Measurements from ENCODE around the gene MAOA.

DNA sequence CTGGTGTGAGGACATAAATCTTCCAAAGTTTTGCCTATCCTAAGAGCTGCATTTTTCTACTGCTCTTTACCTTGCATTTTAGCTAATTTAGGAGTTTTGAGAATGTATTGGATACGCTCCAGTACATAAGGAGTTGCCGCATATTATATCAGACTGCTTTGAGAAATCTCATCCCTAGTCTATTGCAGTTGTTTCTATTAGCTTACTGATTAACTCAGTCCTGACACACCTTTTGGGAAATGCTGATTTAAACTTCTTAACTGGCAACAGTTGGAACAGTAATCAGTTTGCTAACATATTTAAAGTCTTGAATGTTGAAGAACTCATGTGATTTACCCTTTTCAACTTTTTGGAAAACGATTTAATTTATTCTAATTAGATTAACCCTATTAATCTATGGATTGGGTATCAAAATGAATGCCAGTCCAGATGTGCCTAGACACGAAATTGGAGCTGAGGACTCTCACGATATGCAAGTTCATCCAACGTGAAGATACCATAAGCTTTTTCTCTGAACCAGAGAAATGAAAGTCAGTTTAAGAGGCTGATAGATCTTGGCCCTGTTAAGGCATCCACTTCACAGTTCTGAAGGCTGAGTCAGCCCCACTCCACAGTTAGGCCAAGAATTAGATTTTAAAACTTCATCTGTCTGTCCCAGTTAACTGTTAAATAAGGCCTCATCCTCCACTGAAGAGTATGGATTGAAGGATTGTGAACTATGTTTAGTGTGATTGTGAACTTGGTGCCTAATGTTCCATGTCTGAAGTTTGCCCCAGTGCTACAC lies 90.0 kb downstream of the MAOA start:
- TF ChIP-seq, protein P1, sequence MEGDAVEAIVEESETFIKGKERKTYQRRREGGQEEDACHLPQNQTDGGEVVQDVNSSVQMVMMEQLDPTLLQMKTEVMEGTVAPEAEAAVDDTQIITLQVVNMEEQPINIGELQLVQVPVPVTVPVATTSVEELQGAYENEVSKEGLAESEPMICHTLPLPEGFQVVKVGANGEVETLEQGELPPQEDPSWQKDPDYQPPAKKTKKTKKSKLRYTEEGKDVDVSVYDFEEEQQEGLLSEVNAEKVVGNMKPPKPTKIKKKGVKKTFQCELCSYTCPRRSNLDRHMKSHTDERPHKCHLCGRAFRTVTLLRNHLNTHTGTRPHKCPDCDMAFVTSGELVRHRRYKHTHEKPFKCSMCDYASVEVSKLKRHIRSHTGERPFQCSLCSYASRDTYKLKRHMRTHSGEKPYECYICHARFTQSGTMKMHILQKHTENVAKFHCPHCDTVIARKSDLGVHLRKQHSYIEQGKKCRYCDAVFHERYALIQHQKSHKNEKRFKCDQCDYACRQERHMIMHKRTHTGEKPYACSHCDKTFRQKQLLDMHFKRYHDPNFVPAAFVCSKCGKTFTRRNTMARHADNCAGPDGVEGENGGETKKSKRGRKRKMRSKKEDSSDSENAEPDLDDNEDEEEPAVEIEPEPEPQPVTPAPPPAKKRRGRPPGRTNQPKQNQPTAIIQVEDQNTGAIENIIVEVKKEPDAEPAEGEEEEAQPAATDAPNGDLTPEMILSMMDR (IDR thresholded peaks at IDR 0.05; ENCODE audit: extremely low read depth in 1 of 2, insufficient read depth in 1 of 2, low read depth in 1 of 2, low read length in 2 of 2): no peak
- TF ChIP-seq POLR2A (IDR thresholded peaks at IDR 0.05; ENCODE audit: low read depth, low read length) (no peak), POLR2AphosphoS5 (IDR thresholded peaks at IDR 0.05; ENCODE audit: insufficient read depth, low read depth, low read length) (no peak), EZH2 (IDR thresholded peaks at IDR 0.05; ENCODE audit: borderline replicate concordance, low read depth, low read length, severe bottlenecking) (no peak)
